ENCODE results near the gene IKZF5. TPM values are rescaled to one million over a fixed set of nuclear protein-coding genes. Genes with fewer than 3 reads are reported as not detected.

The IKZF5 gene
- polyA plus RNA-seq, 4 donors, result 5.1 to 17.3 (median 12.0) TPM

GRCh38 chr10:122997864-122998263, 10.7 kb downstream of the IKZF5 start:
- 75 to 90% (median 81%) methylated on average over 3 of the region's 3 CpGs for WGBS, 3 donors
- Histone ChIP-seq H3K27ac (ENCODE audit: low read depth in 1 of 3, low read length in 2 of 3) (no peak overlapping the region), H3K4me3 (ENCODE audit: low read depth in 1 of 3, low read length in 3 of 3) (no peak overlapping the region), H3K27me3 (ENCODE audit: control insufficient read depth in 3 of 3, insufficient read depth in 3 of 3, low read length in 3 of 3) (no peaks in the 10 kb centered on the region), H3K9me3 (ENCODE audit: control insufficient read depth in 2 of 2, insufficient read depth in 1 of 2, low read depth in 1 of 2, low read length in 1 of 2) (no peaks in the 10 kb centered on the region), H3K36me3 (ENCODE audit: control insufficient read depth in 3 of 3, insufficient read depth in 2 of 3, low read depth in 1 of 3, low read length in 3 of 3) (peaks cover 11 to 13% (median 11%) of the 10 kb centered on the region in 3 donors), H3K4me1 (ENCODE audit: control insufficient read depth in 3 of 3, insufficient read depth in 2 of 3, low read depth in 1 of 3, low read length in 2 of 3) (no peaks in the 10 kb centered on the region)
- no peak for FAIRE-seq
- no peak for DNase-seq

- DNase-seq, result no peak
- Histone ChIP-seq H3K4me3 (ENCODE audit: low read depth in 1 of 3, low read length in 3 of 3) (no peak overlapping the region), H3K27me3 (ENCODE audit: control insufficient read depth in 3 of 3, insufficient read depth in 3 of 3, low read length in 3 of 3) (no peaks in the 10 kb centered on the region), H3K9me3 (ENCODE audit: control insufficient read depth in 2 of 2, insufficient read depth in 1 of 2, low read depth in 1 of 2, low read length in 1 of 2) (no peaks in the 10 kb centered on the region), H3K36me3 (ENCODE audit: control insufficient read depth in 3 of 3, insufficient read depth in 2 of 3, low read depth in 1 of 3, low read length in 3 of 3) (peaks cover 11 to 13% (median 11%) of the 10 kb centered on the region in 3 donors), H3K4me1 (ENCODE audit: control insufficient read depth in 3 of 3, insufficient read depth in 2 of 3, low read depth in 1 of 3, low read length in 2 of 3) (no peaks in the 10 kb centered on the region), H3K27ac (ENCODE audit: low read depth in 1 of 3, low read length in 2 of 3) (no peak overlapping the region)
- WGBS, 3 donors, result 79 to 93% (median 91%) methylated on average over 4 of the region's 4 CpGs
- no peak for FAIRE-seq
Measured at GRCh38 chr10:122995936-122996335, 12.7 kb downstream of the IKZF5 start.

- Histone ChIP-seq H3K4me3 (ENCODE audit: low read depth in 1 of 3, low read length in 3 of 3) (no peak overlapping the region), H3K4me1 (ENCODE audit: control insufficient read depth in 3 of 3, insufficient read depth in 2 of 3, low read depth in 1 of 3, low read length in 2 of 3) (no peaks in the 10 kb centered on the region), H3K27ac (ENCODE audit: low read depth in 1 of 3, low read length in 2 of 3) (no peak overlapping the region), H3K36me3 (ENCODE audit: control insufficient read depth in 3 of 3, insufficient read depth in 2 of 3, low read depth in 1 of 3, low read length in 3 of 3) (peaks cover 11 to 13% (median 11%) of the 10 kb centered on the region in 3 donors), H3K27me3 (ENCODE audit: control insufficient read depth in 3 of 3, insufficient read depth in 3 of 3, low read length in 3 of 3) (no peaks in the 10 kb centered on the region), H3K9me3 (ENCODE audit: control insufficient read depth in 2 of 2, insufficient read depth in 1 of 2, low read depth in 1 of 2, low read length in 1 of 2) (no peaks in the 10 kb centered on the region)
- no peak for DNase-seq
- FAIRE-seq, result no peak
- 96 to 97% (median 96%) methylated on average over 6 of the region's 6 CpGs for WGBS, 3 donors
Measured at GRCh38 chr10:122993797-122994336, 14.7 kb downstream of the IKZF5 start.

- no peaks in the 10 kb centered on the region for H3K27me3 ChIP-seq (ENCODE audit: control insufficient read depth in 3 of 3, insufficient read depth in 3 of 3, low read length in 3 of 3)
- 78 to 91% (median 84%) methylated on average over 1 of the region's 1 CpG for WGBS, 3 donors
- H3K27ac ChIP-seq (ENCODE audit: low read depth in 1 of 3, low read length in 2 of 3), result no peak overlapping the region
Measured at GRCh38 chr10:122992031-122992585, 16.5 kb downstream of the IKZF5 start.

GRCh38 chr10:122990278-122990677, 18.3 kb downstream of the IKZF5 start:
- FAIRE-seq (no peak), DNase-seq (no peak)
- 61 to 80% (median 75%) methylated on average over 5 of the region's 5 CpGs for WGBS, 3 donors
- peaks cover 7 to 8% (median 7%) of the 10 kb centered on the region in 3 donors for H3K36me3 ChIP-seq (ENCODE audit: control insufficient read depth in 3 of 3, insufficient read depth in 2 of 3, low read depth in 1 of 3, low read length in 3 of 3)
- H3K4me3 ChIP-seq (ENCODE audit: low read depth in 1 of 3, low read length in 3 of 3), result no peak overlapping the region
- no peak overlapping the region for H3K27ac ChIP-seq (ENCODE audit: low read depth in 1 of 3, low read length in 2 of 3)
- H3K4me1 ChIP-seq (ENCODE audit: control insufficient read depth in 3 of 3, insufficient read depth in 2 of 3, low read depth in 1 of 3, low read length in 2 of 3), result no peaks in the 10 kb centered on the region
- no peaks in the 10 kb centered on the region for H3K27me3 ChIP-seq (ENCODE audit: control insufficient read depth in 3 of 3, insufficient read depth in 3 of 3, low read length in 3 of 3)
- no peaks in the 10 kb centered on the region for H3K9me3 ChIP-seq (ENCODE audit: control insufficient read depth in 2 of 2, insufficient read depth in 1 of 2, low read depth in 1 of 2, low read length in 1 of 2)

More at GRCh38 chr10:122992031-122992585, 16.5 kb downstream of the IKZF5 start:
- no peaks in the 10 kb centered on the region for H3K4me1 ChIP-seq (ENCODE audit: control insufficient read depth in 3 of 3, insufficient read depth in 2 of 3, low read depth in 1 of 3, low read length in 2 of 3)
- DNase-seq, result no peak
- no peak overlapping the region for H3K4me3 ChIP-seq (ENCODE audit: low read depth in 1 of 3, low read length in 3 of 3)
- no peak for FAIRE-seq
- peaks cover 7 to 11% (median 8%) of the 10 kb centered on the region in 3 donors for H3K36me3 ChIP-seq (ENCODE audit: control insufficient read depth in 3 of 3, insufficient read depth in 2 of 3, low read depth in 1 of 3, low read length in 3 of 3)
- no peaks in the 10 kb centered on the region for H3K9me3 ChIP-seq (ENCODE audit: control insufficient read depth in 2 of 2, insufficient read depth in 1 of 2, low read depth in 1 of 2, low read length in 1 of 2)

GRCh38 chr10:122988501-122988900, 20.1 kb downstream of the IKZF5 start:
- WGBS, 3 donors, result 76 to 94% (median 78%) methylated on average over 2 of the region's 2 CpGs
- H3K4me3 ChIP-seq (ENCODE audit: low read depth in 1 of 3, low read length in 3 of 3), result no peak overlapping the region
- H3K36me3 ChIP-seq (ENCODE audit: control insufficient read depth in 3 of 3, insufficient read depth in 2 of 3, low read depth in 1 of 3, low read length in 3 of 3), result peaks cover 0 to 5% (median 4%) of the 10 kb centered on the region in 3 donors
- H3K9me3 ChIP-seq (ENCODE audit: control insufficient read depth in 2 of 2, insufficient read depth in 1 of 2, low read depth in 1 of 2, low read length in 1 of 2), result no peaks in the 10 kb centered on the region
- DNase-seq (no peak), FAIRE-seq (no peak)
- H3K4me1 ChIP-seq (ENCODE audit: control insufficient read depth in 3 of 3, insufficient read depth in 2 of 3, low read depth in 1 of 3, low read length in 2 of 3), result no peaks in the 10 kb centered on the region
- H3K27me3 ChIP-seq (ENCODE audit: control insufficient read depth in 3 of 3, insufficient read depth in 3 of 3, low read length in 3 of 3), result no peaks in the 10 kb centered on the region
- no peak overlapping the region for H3K27ac ChIP-seq (ENCODE audit: low read depth in 1 of 3, low read length in 2 of 3)

- Histone ChIP-seq H3K36me3 (ENCODE audit: control insufficient read depth in 3 of 3, insufficient read depth in 2 of 3, low read depth in 1 of 3, low read length in 3 of 3) (peaks cover 0 to 5% (median 4%) of the 10 kb centered on the region in 3 donors), H3K27ac (ENCODE audit: low read depth in 1 of 3, low read length in 2 of 3) (no peak overlapping the region), H3K4me1 (ENCODE audit: control insufficient read depth in 3 of 3, insufficient read depth in 2 of 3, low read depth in 1 of 3, low read length in 2 of 3) (no peaks in the 10 kb centered on the region), H3K9me3 (ENCODE audit: control insufficient read depth in 2 of 2, insufficient read depth in 1 of 2, low read depth in 1 of 2, low read length in 1 of 2) (no peaks in the 10 kb centered on the region), H3K4me3 (ENCODE audit: low read depth in 1 of 3, low read length in 3 of 3) (no peak overlapping the region), H3K27me3 (ENCODE audit: control insufficient read depth in 3 of 3, insufficient read depth in 3 of 3, low read length in 3 of 3) (no peaks in the 10 kb centered on the region)
- 89 to 93% (median 92%) methylated on average over 6 of the region's 6 CpGs for WGBS, 3 donors
- DNase-seq, result no peak
- no peak for FAIRE-seq
Measured at GRCh38 chr10:122986335-122986734, 22.3 kb downstream of the IKZF5 start.

- H3K9me3 ChIP-seq (ENCODE audit: control insufficient read depth in 2 of 2, insufficient read depth in 1 of 2, low read depth in 1 of 2, low read length in 1 of 2), result no peaks in the 10 kb centered on the region
- H3K27ac ChIP-seq (ENCODE audit: low read depth in 1 of 3, low read length in 2 of 3), result no peak overlapping the region
- DNase-seq, result no peak
- H3K4me1 ChIP-seq (ENCODE audit: control insufficient read depth in 3 of 3, insufficient read depth in 2 of 3, low read depth in 1 of 3, low read length in 2 of 3), result peaks cover 0 to 8% (median 0%) of the 10 kb centered on the region in 3 donors
- no peak for FAIRE-seq
- no peak overlapping the region for H3K4me3 ChIP-seq (ENCODE audit: low read depth in 1 of 3, low read length in 3 of 3)
- WGBS, 3 donors, result 97 to 99% (median 98%) methylated on average over 2 of the region's 2 CpGs
- peaks cover 0 to 5% (median 4%) of the 10 kb centered on the region in 3 donors for H3K36me3 ChIP-seq (ENCODE audit: control insufficient read depth in 3 of 3, insufficient read depth in 2 of 3, low read depth in 1 of 3, low read length in 3 of 3)
- H3K27me3 ChIP-seq (ENCODE audit: control insufficient read depth in 3 of 3, insufficient read depth in 3 of 3, low read length in 3 of 3), result no peaks in the 10 kb centered on the region
Measured at GRCh38 chr10:122984708-122985107, 23.9 kb downstream of the IKZF5 start.

GRCh38 chr10:122983898-122984297, 24.7 kb downstream of the IKZF5 start:
- H3K27ac ChIP-seq (ENCODE audit: low read depth in 1 of 3, low read length in 2 of 3), result no peak overlapping the region
- 93 to 95% (median 95%) methylated on average over 6 of the region's 6 CpGs for WGBS, 3 donors
- FAIRE-seq (no peak), DNase-seq (no peak)
- H3K36me3 ChIP-seq (ENCODE audit: control insufficient read depth in 3 of 3, insufficient read depth in 2 of 3, low read depth in 1 of 3, low read length in 3 of 3), result peaks cover 0 to 5% (median 4%) of the 10 kb centered on the region in 3 donors
- no peaks in the 10 kb centered on the region for H3K9me3 ChIP-seq (ENCODE audit: control insufficient read depth in 2 of 2, insufficient read depth in 1 of 2, low read depth in 1 of 2, low read length in 1 of 2)
- H3K4me1 ChIP-seq (ENCODE audit: control insufficient read depth in 3 of 3, insufficient read depth in 2 of 3, low read depth in 1 of 3, low read length in 2 of 3), result peaks cover 0 to 10% (median 0%) of the 10 kb centered on the region in 3 donors
- no peak overlapping the region for H3K4me3 ChIP-seq (ENCODE audit: low read depth in 1 of 3, low read length in 3 of 3)
- no peaks in the 10 kb centered on the region for H3K27me3 ChIP-seq (ENCODE audit: control insufficient read depth in 3 of 3, insufficient read depth in 3 of 3, low read length in 3 of 3)

All from small intestine (tissue), 7 donors.